ENCODE data around the gene PYY. TPM values are rescaled to one million over a fixed set of nuclear protein-coding genes. Genes with fewer than 3 reads are reported as not detected.
A peak's percentile ranks its signal among the peaks of the same experiment; 100 is the strongest.

The PYY gene
- total RNA-seq, 2 donors from 2014 or later: not detected

DNA sequence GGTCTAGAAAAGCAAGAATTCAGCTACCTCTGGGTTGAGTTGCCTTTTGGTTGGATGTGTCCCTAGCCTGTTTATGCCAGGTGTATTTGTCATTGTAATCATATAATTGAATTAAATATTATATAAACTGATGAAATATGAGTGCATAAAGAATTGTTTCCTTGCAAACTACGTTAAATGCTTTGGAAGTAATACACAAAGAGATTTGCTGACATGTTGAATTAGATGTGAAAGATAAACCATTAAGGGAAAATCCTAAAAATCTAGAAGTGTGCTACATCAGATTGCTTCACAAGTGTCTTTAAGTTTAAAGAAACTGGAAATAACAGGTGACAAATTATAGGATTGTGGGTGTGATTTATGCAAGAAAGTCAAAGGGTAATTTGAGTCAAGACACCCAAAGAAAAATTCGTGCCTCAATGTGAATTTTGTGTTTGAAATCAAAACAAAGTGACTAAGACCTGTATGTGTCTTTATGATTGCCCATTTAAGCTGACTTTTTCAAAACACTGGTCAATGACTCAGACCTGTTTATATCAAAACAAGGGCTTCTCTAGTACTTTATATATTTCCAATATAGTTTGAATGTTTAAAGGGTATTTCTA, 5.1 kb upstream of the PYY start:
- 47 to 59% methylated on average over 2 of the region's 2 CpGs for WGBS, 2 donors
- no peak for ATAC-seq
- H3K27me3 ChIP-seq: no peaks in the 10 kb centered on the region
- intact Hi-C loops (cut with DNase I): no loop called here
- DNase-seq: no peak
- no peak overlapping the region for H3K27ac ChIP-seq
- no peaks in the 10 kb centered on the region for H3K4me1 ChIP-seq
- no peak overlapping the region for H3K4me3 ChIP-seq
- TF ChIP-seq, protein P1, sequence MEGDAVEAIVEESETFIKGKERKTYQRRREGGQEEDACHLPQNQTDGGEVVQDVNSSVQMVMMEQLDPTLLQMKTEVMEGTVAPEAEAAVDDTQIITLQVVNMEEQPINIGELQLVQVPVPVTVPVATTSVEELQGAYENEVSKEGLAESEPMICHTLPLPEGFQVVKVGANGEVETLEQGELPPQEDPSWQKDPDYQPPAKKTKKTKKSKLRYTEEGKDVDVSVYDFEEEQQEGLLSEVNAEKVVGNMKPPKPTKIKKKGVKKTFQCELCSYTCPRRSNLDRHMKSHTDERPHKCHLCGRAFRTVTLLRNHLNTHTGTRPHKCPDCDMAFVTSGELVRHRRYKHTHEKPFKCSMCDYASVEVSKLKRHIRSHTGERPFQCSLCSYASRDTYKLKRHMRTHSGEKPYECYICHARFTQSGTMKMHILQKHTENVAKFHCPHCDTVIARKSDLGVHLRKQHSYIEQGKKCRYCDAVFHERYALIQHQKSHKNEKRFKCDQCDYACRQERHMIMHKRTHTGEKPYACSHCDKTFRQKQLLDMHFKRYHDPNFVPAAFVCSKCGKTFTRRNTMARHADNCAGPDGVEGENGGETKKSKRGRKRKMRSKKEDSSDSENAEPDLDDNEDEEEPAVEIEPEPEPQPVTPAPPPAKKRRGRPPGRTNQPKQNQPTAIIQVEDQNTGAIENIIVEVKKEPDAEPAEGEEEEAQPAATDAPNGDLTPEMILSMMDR (IDR thresholded peaks at IDR 0.05): no peak
- no peak for TF ChIP-seq POLR2A (IDR thresholded peaks at IDR 0.05)
- H3K36me3 ChIP-seq (replicated peaks in 1 of 2; ENCODE audit: insufficient read depth in 1 of 2, low read depth in 2 of 2): no peaks in the 10 kb centered on the region
- H3K9me3 ChIP-seq: no peaks in the 10 kb centered on the region

DNA sequence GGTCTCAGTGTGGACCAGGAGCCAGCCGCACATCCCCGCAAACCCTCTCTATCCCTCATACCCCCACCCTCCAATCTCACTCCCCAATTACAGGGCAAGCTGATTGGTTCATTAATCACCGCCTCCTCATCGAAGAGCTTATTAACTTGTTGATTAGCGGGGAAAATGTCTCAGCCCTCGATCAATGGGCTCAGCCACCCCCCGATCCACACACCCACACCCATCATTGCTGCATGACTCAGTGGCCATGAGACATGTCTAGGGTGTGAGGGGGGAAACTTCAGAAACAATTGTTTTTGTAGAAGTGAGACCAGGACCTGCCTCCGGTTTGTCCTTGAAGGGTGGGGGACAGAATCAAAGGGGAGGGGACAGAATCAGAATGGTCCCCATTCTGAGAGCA, 2.5 kb upstream of the PYY start:
- Histone ChIP-seq H3K36me3 (replicated peaks in 1 of 2; ENCODE audit: insufficient read depth in 1 of 2, low read depth in 2 of 2) (no peaks in the 10 kb centered on the region), H3K9me3 (no peaks in the 10 kb centered on the region), H3K27ac (no peak overlapping the region), H3K27me3 (peaks cover 0 to 19% of the 10 kb centered on the region in 2 donors), H3K4me1 (peaks cover 11% of the 10 kb centered on the region), H3K4me3 (no peak overlapping the region)
- 74% methylated on average over 7 to 8 of the region's 8 CpGs for WGBS, 2 donors
- no peak for DNase-seq
- no peak for TF ChIP-seq POLR2A (IDR thresholded peaks at IDR 0.05)
- TF ChIP-seq, protein P1 (IDR thresholded peaks at IDR 0.05): no peak
- intact Hi-C loops (cut with DNase I): no loop called here
- ATAC-seq: no peak

DNA sequence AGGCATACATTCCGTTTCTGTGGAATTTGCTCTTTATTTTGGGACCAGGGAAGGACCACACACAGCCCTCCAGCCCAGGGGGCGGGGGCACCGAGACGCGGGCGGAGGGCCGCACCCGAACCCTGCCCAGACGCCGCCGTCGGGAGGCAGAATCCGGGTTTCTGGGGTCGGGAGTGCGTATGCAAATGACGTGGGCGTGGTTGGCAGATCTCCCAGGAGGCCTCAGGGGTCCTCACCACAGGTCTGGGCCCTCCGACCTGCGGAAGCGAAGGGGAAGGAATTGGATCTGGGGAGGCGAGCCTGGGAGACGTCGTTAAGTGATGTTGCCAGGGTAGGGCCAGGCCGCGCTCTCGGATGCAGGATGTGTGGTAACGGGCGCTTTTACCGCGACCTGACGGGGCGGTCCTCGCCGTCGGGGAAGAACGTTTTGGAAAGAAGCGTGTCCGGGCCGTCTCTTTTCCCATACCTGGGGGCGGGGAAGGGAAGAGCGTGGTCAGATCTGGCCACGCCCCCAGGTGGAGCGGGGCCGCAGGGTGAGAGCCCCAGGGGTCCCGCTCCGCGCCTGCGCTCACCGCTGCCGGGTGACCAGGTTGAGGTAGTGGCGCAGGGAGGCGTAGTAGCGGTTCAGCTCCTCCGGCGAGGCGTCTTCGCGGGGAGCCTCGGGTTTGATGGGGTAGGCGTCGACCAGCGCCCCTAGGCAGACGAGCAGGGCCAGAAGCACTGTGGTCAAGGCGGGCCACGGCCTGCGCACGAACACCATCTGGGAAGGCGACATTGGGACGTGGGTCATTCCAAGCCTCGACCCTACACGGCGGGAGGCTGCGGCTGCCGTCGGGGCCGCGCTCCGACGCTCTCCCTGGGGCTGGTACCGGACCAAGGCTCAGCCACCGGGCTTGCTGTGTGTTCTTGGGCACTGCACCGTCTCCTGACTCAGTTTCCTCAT, 745 bp downstream of the PYY start:
- Histone ChIP-seq H3K4me1 (peaks cover 11% of the 10 kb centered on the region), H3K36me3 (replicated peaks in 1 of 2; ENCODE audit: insufficient read depth in 1 of 2, low read depth in 2 of 2) (no peaks in the 10 kb centered on the region), H3K4me3 (no peak overlapping the region), H3K9me3 (no peaks in the 10 kb centered on the region), H3K27ac (no peak overlapping the region), H3K27me3 (peaks cover 0 to 19% of the 10 kb centered on the region in 2 donors)
- TF ChIP-seq POLR2A (IDR thresholded peaks at IDR 0.05): no peak
- TF ChIP-seq, protein P1 (IDR thresholded peaks at IDR 0.05): no peak
- intact Hi-C loops (cut with DNase I): no loop called here
- 10% methylated on average over 27 to 58 of the region's 82 CpGs for WGBS, 2 donors
- ATAC-seq: peak; percentile 23
- no peak for DNase-seq

DNA sequence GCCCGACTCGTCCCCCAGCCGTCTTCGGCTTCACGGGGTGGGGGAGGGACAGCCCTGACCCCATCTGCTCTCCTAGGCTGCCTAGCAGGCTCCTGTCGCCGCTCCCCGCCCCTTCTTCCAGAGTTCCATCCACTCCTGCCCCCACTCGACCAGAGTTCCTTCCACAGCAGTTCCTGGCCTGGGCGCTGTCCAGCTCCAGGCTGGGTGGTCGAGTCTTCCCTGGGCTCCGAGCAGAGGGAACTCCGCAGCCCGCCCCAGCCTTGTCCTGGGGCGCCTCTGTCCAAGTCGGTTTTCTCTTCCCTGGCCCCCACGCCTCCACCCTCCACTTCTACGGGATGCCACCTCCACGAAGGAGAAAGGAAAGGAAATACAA, 1.4 kb downstream of the PYY start:
- H3K27me3 ChIP-seq: peaks cover 0 to 19% of the 10 kb centered on the region in 2 donors
- no peaks in the 10 kb centered on the region for H3K36me3 ChIP-seq (replicated peaks in 1 of 2; ENCODE audit: insufficient read depth in 1 of 2, low read depth in 2 of 2)
- DNase-seq (no peak), ATAC-seq (no peak)
- intact Hi-C loops (cut with DNase I): no loop called here
- H3K4me3 ChIP-seq: no peak overlapping the region
- H3K9me3 ChIP-seq: no peaks in the 10 kb centered on the region
- TF ChIP-seq, protein P1 (IDR thresholded peaks at IDR 0.05): no peak
- whole genome bisulfite sequencing, 2 donors: 16 to 18% methylated on average over 19 of the region's 19 CpGs
- H3K27ac ChIP-seq: no peak overlapping the region
- peaks cover 11% of the 10 kb centered on the region for H3K4me1 ChIP-seq
